ENCODE data around the gene SLMAP.
A peak's percentile ranks its signal among the peaks of the same experiment; 100 is the strongest.

Gene SLMAP

GRCh38 chr3:57900786-57901185, 144.7 kb downstream of the SLMAP start:
- DNase-seq = no peak

GRCh38 chr3:57903124-57903890, 147.2 kb downstream of the SLMAP start:
- DNase-seq = no peak

- peak; percentile 19 for DNase-seq
These were observed 154.9 kb downstream of the SLMAP start for GRCh38 chr3:57910990-57911389.

GRCh38 chr3:57911593-57911992, 155.5 kb downstream of the SLMAP start:
- DNase-seq = no peak

- no peak for DNase-seq
These were observed 161.5 kb downstream of the SLMAP start for GRCh38 chr3:57917601-57918000.

- no peak for DNase-seq
These were observed 162.2 kb downstream of the SLMAP start for GRCh38 chr3:57918123-57918837.

GRCh38 chr3:57919987-57920386, 163.9 kb downstream of the SLMAP start:
- DNase-seq = no peak

GRCh38 chr3:57923101-57923500, 167.0 kb downstream of the SLMAP start:
- DNase-seq = no peak

- DNase-seq = no peak
These were observed 167.6 kb downstream of the SLMAP start for GRCh38 chr3:57923752-57924151.

- DNase-seq = no peak
These were observed 171.1 kb downstream of the SLMAP start for GRCh38 chr3:57927166-57927565.

- no peak for DNase-seq
These were observed 171.8 kb downstream of the SLMAP start for GRCh38 chr3:57927916-57928315.

GRCh38 chr3:57928511-57928910, 172.4 kb downstream of the SLMAP start:
- no peak for DNase-seq

- no peak for DNase-seq
These were observed 173.9 kb downstream of the SLMAP start for GRCh38 chr3:57929988-57930387.

GRCh38 chr3:57933602-57934001, 177.5 kb downstream of the SLMAP start:
- no peak for DNase-seq

GRCh38 chr3:57934373-57934772, 178.3 kb downstream of the SLMAP start:
- no peak for DNase-seq

- DNase-seq = no peak
These were observed 179.4 kb downstream of the SLMAP start for GRCh38 chr3:57935539-57935938.

GRCh38 chr3:57937092-57937491, 181.0 kb downstream of the SLMAP start:
- no peak for DNase-seq

- DNase-seq = no peak
These were observed 183.7 kb downstream of the SLMAP start for GRCh38 chr3:57939775-57940174.

- DNase-seq = no peak
These were observed 186.3 kb downstream of the SLMAP start for GRCh38 chr3:57942388-57942787.

GRCh38 chr3:57942872-57943283, 186.8 kb downstream of the SLMAP start:
- DNase-seq = no peak

GRCh38 chr3:57943525-57944495, 187.7 kb downstream of the SLMAP start:
- DNase-seq = no peak

GRCh38 chr3:57946970-57947381, 190.9 kb downstream of the SLMAP start:
- DNase-seq = no peak

GRCh38 chr3:57948080-57948671, 192.1 kb downstream of the SLMAP start:
- no peak for DNase-seq

All from activated CD4-positive, alpha-beta T cell treated with anti-CD3 and anti-CD28 coated beads, Interleukin-10, Interleukin-2, amounts not matched to agents 100 ng/mL and 50 ng/mL, durations not matched to agents 16 hours and 8 hours (primary cell).